GM12874 (cell line): ENCODE results near the gene TAF4B.

Experiments
- CTCF ChIP-seq: IDR thresholded peaks from 2 replicates; pipeline ENCODE4 v1.5.1; 2011; ENCODE audit warnings: low read depth, mild to moderate bottlenecking, control low read depth, low read length, moderate library complexity; ENCODE audit not compliant: insufficient read depth

Gene TAF4B

DNA sequence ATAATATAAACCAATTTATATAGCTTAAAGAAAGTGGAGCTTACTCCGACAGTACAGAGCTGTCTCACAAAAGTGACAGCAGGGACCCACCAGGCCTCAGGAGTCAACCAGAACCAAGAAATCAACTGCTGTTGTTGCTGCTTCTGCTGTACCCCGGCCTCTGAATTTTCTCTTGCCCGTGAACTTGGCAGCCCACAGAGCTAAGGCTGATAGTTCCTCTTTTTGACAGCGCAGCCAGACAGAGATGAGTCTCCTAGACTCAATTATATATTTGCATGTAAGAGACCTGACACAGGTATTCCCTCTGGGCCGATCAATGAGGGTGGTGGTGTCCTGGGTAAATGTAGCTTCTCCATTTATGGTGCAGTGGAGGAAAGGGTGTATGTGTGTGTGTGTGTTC, 212.7 kb downstream of the TAF4B start:
- no peak for TF ChIP-seq CTCF

- TF ChIP-seq CTCF: no peak
These were observed 213.3 kb downstream of the TAF4B start for GRCh38 chr18:26439537-26439936.

DNA sequence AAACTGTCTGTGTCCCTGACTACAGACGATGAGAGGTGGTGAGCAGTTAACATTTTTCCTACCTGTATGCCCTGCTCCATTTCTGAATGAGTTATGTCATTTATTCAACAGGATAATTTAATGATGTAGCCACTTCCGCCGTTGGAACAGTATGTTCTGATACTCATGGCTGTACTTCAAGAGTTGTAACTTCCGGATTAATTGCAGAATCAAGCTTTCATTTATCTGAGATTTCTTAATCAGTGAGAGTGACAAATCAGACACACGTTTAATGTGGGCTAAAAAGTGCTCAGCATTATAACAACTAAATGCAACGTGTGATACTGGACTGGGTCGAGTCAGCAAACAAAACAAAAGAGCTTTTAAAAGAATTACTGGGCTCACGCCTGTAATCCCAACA, 214.4 kb downstream of the TAF4B start:
- no peak for TF ChIP-seq CTCF
